GF-D8 (cell line): ENCODE data around the gene PDE4D.
A peak's percentile ranks its signal among the peaks of the same experiment; 100 is the strongest.

Experiments
- DNase-seq: peaks from one replicate; lab custom pipeline; 2025; lab: John Stamatoyannopoulos, UW

The PDE4D gene

DNA sequence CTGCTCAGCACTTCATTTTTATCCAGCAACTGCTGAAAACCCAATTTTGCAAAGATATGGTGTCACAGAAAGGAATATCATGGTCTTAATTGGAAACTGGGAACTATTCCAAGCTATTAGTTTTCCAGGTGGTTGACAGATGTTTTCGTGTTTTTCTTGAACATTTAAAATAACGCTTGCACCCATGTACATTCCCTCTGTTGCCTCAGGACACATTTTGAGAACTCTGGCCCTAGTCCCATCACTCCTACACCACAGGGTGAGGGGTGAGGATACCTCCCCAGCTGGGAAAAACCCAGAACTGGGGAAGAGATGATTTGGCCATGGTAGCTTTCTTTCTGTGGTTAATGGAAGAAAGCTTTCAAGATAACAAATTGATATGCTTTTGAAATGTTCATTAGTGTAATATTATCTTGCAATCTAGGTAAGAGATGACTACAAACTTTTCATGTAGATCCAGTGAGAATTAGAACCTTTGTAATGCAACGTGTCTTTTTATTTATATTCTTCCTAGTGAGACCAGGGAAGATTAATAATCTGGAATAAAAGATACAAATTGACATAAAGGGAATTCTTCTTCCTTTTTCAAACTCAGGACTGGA lies 683.7 kb downstream of the PDE4D start:
- DNase-seq: no peak

DNA sequence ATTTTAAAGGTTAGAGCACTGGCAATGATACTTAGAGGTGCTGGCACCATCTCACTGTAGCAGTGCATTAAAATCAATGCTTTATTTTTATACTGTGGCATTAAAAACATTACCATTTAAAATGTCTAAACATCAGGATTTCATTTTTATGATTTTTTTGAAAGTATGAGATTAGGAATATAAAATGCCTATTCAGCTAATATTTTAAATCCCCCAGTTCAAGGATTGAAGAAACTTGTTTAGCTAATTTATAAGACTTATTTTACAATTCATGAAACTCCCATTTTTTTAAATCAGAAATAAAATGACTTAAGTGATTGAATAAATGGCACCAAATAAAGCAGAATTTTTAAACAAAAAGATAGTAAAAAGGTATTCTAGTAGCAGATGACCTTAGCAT lies 685.1 kb downstream of the PDE4D start:
- no peak for DNase-seq

DNA sequence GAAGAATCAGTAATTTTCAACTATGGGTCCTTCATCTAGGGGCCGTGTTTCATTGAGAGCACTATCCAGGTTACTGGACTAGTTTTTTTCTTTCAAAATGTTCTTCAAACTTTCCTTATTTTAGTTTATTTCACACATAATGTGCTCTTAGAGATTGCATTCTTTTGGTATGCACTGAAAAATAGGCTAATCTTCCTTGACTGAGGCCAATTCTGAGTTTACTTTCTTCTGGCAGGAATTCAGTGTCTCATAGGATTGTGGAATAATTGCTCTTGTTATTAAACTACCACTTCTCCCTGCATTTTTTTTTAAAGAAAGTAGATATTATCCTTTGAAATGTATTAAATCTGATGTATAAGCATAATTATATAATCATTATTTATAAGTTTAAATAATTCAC lies 686.1 kb downstream of the PDE4D start:
- no peak for DNase-seq

DNA sequence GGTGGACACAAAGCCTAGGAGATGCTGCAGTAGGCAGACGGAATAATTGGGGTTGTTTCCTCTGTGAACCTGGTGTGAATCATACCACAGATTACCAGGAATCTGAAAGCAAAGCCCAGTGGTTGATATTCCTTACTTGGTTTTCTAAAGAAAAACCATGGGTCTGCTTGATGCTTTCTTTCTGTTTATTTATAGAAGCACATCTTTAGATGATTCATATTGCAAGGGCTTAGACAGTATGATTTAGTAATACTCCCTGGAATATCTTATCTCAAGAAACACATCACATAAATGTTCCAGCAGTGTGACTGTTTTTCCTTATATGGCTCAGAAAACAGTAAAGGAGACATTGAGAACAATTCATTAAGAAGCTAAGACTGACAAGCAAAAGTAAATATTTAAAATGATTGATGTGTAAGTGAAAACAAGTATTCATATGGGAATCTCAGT lies 687.4 kb downstream of the PDE4D start:
- no peak for DNase-seq

DNA sequence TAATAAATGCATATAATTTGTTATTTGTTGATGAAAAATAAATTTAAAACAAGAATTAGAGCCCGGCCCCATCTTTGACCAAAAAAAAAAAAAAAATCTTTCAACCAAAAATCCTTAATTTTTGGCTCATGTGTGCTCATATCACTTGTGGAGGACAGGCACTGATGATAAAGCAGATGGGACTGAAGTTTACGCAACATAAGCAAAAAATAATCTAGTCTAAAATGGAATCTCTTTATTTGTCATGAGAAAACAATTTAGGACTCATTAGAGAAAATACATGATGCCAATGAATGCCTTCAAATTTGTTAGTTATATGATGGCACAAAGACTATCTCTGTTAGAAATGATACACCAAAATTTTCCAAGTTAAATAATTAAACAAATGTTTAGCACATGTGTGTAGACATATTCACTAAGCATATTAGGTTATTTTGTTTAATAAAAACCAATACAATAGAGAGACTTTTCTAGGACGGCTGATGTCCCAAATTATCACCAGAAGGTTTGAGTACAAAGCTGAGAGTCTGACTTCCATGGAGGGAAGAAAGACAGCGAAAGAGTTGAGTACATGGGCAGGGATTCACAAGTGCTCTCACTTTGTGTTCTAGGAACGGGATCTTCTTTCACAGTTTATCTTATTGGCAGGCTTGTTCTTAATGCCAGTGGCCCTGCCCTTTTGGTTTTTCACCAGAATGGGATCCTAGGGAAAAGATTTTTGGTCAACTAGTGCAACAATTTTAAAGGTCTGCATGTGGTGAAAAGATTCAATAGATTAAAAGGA lies 689.2 kb downstream of the PDE4D start:
- DNase-seq: no peak

DNA sequence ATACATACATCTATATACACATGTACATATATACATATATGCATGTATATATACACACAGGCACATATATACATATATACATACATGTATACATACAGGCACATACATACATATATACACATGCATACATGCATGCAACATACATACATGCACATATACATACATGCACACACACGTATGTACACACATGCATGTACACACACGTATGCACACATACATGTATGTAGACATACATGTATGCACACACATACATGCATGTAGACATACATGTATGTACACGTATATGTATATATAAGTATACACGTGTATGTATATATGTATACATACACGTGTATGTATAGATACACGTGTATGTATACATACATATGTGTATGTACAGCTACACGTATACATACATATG lies 693.7 kb downstream of the PDE4D start:
- DNase-seq: no peak

DNA sequence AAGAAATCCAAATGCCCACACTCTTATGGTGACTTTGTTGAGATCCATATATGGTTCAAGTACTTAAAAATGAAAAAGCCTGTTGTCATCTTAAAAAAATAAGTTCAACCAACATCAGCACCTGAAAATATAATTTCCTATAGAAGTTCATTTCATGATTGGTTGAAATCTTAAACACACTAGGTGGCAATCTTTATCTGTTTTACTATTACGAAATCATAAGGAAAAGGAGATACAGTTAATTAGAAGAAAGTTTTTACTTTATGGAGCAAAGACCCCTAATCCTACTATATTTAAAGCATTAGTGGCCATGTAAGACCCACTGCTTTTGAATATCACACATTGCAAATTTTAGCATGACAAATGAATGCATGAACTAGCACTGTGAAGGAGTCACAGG lies 694.7 kb downstream of the PDE4D start:
- no peak for DNase-seq

DNA sequence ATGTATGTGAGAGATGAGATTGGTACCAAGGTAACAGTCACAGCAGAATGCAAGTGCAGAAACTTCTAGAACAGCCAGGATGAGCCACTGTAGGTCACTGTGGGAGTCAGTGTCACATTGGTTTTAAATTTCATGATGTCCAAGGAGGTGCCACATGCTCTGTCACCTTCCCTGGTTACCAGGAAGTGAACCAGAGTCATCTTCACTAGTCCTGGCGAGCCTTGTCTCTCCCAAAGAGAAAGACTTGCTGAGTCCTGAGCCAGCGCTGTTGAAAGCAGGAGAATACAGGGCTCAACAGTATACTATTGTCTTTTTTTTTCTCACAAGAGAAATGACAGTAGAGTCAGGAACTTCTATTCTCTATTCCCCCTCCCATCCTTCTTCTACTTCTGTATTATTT lies 695.2 kb downstream of the PDE4D start:
- no peak for DNase-seq

DNA sequence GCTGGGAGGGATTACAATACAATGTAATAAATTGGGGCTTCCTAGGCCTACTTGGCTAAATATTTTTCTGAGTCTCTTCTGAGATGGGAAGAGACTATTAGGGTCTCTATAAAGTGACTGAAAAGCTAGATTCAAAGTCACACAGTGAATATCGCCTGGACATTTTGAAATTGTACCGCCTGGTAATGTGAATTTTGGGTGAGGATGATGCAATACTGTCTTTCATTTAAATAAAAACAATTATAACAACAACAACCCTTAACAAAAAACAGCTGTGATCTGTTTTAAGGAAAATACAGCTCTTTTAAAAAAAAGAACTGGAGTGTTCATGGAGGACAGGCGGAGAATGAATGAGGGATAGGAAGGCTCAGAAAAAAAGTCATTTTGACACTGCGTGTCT lies 695.6 kb downstream of the PDE4D start:
- no peak for DNase-seq

DNA sequence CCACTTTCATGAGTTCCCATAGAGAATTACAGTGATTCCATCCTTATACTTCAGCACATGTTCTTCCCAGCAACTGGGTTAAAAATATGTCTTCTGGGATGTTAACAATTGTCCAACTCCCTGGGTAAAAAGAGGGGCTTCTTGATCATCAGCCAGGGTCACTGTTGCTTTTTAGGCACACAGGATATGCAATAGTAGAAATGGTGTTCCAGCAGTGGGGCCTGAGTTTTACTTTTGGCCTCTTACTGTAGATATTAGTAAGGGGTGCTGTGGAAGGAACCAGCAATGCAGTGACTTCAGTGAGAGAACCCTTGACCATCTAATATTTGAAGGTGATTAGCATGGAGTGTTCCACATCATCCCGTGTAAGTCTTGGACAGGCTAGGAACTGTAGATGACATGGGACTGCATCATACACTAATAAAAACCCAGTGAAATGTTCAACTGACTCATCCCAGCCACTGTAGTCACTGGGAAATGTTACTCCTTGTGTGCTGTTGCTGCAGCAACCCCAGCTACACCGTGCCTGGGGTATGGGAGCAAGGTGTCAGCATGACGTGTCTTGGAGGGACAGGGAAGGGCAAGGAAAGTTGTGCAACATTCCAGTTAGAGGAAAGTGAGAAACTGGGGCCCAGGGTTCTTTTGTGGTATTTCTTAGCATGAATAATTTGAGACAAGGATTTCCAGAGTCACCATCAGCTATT lies 699.8 kb downstream of the PDE4D start:
- DNase-seq: no peak

DNA sequence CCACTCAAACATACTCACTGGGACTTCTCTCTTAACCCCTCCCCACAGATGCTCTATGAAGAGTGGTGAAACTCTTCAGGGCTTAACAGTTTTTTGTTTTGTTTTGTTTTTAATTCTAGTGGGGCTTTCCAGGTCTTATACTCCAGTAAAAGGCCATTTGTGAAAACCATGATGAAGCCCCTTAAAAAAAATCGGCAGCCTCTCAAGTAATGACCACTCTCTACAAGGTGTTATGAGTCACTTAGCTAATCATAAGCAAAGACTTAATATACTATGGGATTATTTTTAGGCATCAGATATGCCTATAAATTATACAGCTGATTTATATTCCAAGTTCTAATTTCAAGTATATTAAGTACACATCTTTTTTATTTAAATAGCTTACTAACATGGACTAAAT lies 702.8 kb downstream of the PDE4D start:
- DNase-seq: no peak

DNA sequence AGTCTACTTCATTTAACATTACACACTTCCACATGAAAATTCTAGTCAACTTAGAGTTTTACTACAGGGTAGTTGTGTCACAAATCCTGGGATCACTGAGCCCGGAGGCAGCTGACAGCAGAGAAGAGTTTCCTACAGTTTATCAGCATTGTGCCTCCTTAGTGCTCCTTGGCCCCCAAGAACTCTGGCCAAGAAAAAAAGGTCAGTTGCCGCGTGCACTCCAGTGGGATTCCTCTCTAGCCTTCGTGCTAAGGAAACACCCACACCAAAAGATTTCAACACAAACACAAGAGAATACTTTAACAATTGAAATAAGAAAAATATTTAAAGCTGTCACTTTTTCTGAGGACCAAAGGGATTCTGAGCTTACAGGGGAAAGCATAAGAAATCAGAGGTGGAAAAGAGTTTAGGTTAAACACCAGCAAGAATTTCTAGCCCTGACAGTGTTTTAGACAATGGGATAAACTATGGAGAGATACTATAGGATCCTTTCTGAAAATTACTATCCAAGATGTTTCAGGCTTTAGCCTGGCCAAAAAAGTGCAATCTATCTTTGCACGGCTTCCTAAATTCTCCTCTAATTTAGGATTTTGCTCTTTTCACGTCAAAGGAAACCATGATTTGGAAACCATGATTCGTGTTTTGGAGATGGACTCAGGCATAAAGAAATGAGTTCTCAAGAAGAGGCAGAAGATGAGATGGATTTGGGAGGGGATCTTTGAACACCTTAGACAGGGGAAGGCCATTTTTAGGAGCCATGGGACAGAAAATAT lies 703.9 kb downstream of the PDE4D start:
- DNase-seq: no peak

DNA sequence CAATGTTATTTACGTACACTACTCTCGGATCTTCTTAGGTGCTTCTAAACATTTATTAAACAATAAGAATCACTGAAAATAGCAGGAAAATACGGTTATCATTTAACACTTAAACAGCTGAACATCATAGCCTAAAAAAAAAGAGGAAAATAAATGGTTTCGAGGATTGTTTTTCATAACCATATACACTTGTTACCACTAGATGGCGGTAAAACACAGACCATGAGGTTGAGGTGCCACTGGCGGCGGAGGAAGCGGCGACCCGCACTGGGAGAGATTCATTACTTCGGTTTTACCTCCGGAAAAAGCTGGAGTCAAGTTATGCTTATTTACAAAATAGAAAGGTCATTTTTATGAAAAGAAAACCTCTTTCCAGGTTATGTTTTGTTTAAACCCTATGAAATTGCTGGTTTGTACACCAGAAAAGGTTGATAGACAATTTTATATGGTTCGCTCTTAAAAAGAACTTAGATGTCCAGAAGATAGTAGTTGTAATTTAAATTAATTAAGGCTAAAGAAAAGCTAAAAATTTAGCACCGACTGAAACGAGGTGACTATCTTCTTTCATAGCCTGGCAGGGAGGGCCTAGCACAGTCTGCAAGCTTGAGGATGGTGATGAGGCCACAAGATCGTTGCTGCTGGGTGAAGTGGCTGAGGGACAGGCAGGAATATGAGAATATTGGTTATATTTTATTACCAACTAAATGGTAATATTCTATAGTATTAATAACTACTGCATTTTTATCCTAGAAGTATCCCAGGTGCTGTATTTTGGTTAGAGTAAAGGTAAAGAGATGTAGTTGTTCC lies 704.9 kb downstream of the PDE4D start:
- DNase-seq: peak; percentile 7

DNA sequence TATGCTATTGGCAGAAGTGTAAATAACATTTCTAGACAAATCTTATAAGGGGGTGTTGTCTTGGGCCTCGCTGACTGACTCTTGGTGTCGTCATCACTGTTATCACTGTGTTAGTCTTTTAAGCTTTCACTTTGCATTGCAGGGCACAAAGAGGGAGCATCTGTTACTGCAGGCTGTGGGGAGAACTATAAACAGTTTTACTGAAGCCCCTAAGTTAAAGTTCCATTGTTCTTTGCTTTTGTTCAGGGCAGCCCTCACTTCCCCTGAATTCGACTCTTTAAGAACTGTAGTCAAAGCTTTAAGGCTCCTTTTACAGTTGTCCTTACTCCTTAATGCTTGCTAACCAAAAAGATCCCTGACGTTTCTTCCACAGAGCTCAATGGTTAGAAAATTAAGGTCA lies 705.7 kb downstream of the PDE4D start:
- DNase-seq: no peak

DNA sequence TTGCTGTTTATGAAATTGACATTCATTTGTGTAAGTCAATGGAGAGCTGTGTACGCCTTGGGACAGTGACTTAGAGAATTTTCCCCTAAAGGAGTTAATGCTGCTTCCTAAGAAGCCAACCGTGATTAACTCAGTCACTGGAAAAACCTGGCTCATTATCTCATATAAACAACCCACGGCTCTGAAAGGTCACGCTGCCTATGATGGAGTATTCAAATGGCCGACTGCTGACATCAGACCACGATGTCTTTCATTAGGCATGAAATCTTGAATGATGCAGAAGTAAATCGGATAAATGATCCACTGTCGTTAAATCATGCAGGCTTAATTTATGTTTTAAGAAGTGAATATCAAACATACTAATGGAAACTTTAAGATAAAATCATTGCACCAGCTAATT lies 706.9 kb downstream of the PDE4D start:
- no peak for DNase-seq

DNA sequence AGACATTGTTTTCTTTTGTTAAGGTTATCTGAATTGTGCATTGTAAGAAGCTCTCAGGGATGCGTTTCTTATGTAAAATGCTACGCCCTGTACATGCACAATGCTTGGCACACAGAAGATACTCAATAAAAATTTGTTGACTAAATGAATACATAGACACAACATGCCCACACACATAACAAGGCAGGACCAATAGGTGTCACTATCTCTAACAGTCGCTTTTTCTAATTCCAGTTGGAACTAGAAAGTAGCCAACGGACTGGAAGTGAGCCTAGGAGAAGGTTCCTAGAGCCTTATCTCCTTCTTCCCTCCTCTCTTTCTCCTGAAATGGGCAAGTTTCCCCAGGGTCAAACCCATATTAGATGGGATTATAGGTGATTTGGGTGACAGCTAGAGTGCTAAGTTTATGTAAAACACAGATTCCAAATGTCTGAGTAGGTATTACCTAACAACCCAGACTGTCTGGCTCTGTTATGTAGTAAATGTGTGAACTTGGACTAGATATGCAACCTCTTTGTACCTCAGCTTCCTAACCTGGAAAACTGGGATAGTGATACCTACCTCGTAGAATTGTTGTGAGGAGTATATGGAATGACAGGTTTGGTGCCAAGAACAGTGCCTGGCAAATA lies 707.7 kb downstream of the PDE4D start:
- no peak for DNase-seq

DNA sequence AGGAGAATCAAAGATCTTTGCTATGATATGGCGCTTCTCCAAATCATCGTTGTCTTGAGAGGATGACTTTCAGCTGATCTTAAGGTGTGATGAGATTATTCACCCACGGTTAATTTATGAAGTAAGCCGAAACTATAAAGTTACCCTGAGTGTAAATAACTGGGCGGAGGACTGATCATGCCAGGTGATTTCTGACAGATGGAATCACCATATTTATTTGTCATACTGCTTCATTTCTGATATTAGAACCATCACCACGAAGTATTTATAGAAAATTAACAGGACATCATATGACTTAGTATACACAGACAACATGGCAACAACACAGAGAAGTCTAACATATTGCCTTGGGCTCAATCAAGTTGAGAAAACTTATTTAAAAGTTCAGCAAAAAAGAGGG lies 708.8 kb downstream of the PDE4D start:
- no peak for DNase-seq

DNA sequence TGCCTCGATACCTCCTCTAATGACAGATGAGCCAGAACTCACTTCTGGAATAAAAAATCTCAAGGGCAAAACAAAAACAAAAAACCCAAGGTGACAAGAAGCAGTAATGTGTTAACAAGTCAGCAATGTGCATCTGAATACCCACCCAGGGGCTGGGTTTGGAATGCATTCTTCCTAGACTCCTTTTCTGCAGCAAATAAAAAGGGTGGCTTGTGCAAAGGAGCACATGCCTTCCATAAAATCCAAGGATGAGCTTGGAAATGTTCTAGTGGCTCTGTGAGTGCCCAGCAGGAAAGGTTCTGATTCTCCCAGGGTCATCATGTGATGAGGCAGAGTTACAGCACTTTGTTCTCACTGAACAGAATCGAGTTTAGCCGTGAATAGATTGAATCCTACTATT lies 710.8 kb downstream of the PDE4D start:
- DNase-seq: no peak

DNA sequence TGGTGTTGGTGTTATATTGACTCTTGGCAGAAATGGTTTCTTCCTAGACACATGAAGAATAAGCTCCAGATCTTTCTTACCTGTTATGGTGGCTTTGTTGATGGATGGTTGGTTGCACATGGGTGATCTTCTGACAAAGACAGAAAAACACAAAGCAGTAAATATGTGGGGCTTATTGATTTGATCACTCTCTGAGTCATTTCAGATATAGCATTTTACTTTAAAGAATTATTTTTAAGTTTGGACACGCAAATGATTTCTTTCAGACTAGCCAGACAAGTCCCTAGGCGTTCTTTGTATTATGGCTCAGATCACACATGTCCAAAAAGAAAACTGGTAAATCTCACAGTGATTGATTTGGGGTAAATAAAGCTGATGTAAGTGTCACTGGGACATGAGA lies 713.0 kb downstream of the PDE4D start:
- no peak for DNase-seq

DNA sequence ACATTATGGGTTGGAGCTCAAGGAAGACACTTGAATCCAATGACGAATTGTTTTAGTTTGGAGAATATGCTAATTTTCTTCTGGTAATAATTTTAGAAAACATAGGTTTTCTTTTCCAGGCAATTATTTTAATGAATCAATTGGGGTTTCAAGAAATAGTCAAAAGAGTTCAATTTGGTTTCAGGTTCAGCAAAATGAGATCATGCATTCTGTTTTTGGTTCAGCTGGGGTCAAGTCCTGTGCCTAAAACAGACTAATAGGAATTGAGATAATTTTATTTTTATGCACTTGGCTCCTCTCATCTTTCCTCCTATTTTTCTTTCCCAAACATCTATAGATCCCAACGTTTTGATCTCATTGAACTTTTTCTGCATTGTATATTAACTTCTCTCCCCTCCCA lies 713.8 kb downstream of the PDE4D start:
- no peak for DNase-seq

DNA sequence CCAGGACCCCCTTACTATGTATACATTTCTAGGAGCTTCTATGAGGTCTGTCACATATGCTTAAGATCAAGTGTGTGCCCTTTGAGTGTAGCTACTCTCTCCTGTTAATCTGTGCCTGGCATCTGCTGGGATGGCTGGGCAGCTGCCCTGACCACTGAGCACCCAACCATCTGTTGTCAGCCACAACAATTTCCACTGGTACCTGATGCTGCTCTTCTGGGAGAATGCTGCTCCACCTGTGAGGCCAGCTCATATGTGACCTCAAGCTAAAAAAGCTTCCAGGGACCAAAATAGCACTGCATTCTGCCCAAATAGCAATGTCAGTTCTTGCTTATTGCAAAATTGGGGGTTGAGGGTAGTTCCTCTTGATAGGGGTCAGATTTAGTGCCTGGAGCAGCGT lies 715.0 kb downstream of the PDE4D start:
- DNase-seq: no peak
